H1 (cell line): Measurements from ENCODE around the gene OST4. TPM values are rescaled to one million over a fixed set of nuclear protein-coding genes. Genes with fewer than 3 reads are reported as not detected.

ENCODE experiments used
- MAFK ChIP-seq: IDR thresholded peaks from 2 replicates; pipeline ENCODE4 v1.6.1; 2012; ENCODE audit warnings: low read depth, mild to moderate bottlenecking, improper control_type of control experiment, low read length
- polyA plus RNA-seq, 7 experiments: library from polyadenylated mRNA; depleted of rRNA in 3 of 7; stranded (reverse) in 5 of 7; unstranded in 2 of 7; fragments of >200 nt in 5 of 7; fragments of 200-250 nt in 2 of 7; gene quantifications; 1 replicate in 5 of 7; 2 replicates in 1 of 7; 4 replicates in 1 of 7; pipeline versions ENCODE4 v1.2.1 to v1.2.3, GENCODE V29; 2011 to 2013; ENCODE audit warnings: missing spikeins in 2 of 7, mixed read lengths in 2 of 7
- total RNA-seq: library from RNA; stranded (reverse); fragmentation: NEBNext Ultra II Directional; extraction: Animal tissue kit (Norgen Biotek cat#: 25700); gene quantifications from 2 replicates; pipeline ENCODE4 v1.2.1, GENCODE V29; 2021

OST4 gene
- total and polyA plus RNA-seq, 2 of the 8 experiments (the other 6 are each of a cell fraction or from before 2014, with no cell fraction given) = 225 to 865 TPM

DNA sequence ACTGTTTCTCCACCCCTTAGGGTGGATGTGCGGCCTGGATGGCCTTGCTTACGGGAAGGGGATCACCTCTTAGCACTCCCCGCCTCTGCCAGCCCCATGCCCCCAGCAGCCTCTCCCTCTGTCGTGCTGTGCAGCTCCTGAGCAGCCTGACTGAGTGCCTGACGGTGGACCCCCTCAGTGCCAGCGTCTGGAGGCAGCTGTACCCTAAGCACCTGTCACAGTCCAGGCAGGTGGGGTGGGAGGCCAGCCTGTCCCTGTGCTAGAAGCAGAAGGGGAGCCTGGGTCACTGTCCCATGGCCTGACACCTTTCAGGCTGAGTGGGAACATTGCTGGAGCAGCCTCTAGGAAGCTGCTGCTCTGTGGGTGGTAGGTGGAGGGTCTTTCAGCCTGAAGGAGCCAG, 33.4 kb downstream of the OST4 start (continued):
- TF ChIP-seq MAFK = no peak
